Measurements from ENCODE around the gene TSR1.

GRCh38 chr17:2375406-2375805, 39.1 kb upstream of the TSR1 start:
- no peak for TF ChIP-seq CTCF (IDR thresholded peaks at IDR 0.05)
- no peak for TF ChIP-seq POLR2A (IDR thresholded peaks at IDR 0.05)
